Measurements from ENCODE around the gene OTOS. TPM values are rescaled to one million over a fixed set of nuclear protein-coding genes. Genes with fewer than 3 reads are reported as not detected.

The OTOS gene
- total RNA-seq, 4 donors from 2014 or later, result not detected

GRCh38 chr2:240161087-240161750 is 20.8 kb upstream of the OTOS start:
- ATAC-seq (ENCODE audit: low FRiP score) (no peak), DNase-seq (ENCODE audit: low spot score) (no peak)
- no peak for TF ChIP-seq CTCF (IDR thresholded peaks at IDR 0.05)

- TF ChIP-seq CTCF (IDR thresholded peaks at IDR 0.05), result no peak
- DNase-seq (ENCODE audit: low spot score), result no peak
- no peak for ATAC-seq (ENCODE audit: low FRiP score)
These were observed 20.0 kb upstream of the OTOS start for GRCh38 chr2:240160291-240161086.

- ATAC-seq (ENCODE audit: low FRiP score) (no peak), DNase-seq (ENCODE audit: low spot score) (no peak)
- TF ChIP-seq CTCF (IDR thresholded peaks at IDR 0.05), result no peak
These were observed 18.9 kb upstream of the OTOS start for GRCh38 chr2:240159251-240159839.

- DNase-seq (ENCODE audit: low spot score) (no peak), ATAC-seq (ENCODE audit: low FRiP score) (no peak)
- no peak for TF ChIP-seq CTCF (IDR thresholded peaks at IDR 0.05)
These were observed 16.7 kb upstream of the OTOS start for GRCh38 chr2:240157147-240157470.

GRCh38 chr2:240156435-240157146 is 16.1 kb upstream of the OTOS start:
- no peak for DNase-seq (ENCODE audit: low spot score)
- no peak for ATAC-seq (ENCODE audit: low FRiP score)
- no peak for TF ChIP-seq CTCF (IDR thresholded peaks at IDR 0.05)

GRCh38 chr2:240155745-240156390 is 15.4 kb upstream of the OTOS start:
- no peak for TF ChIP-seq CTCF (IDR thresholded peaks at IDR 0.05)
- ATAC-seq (ENCODE audit: low FRiP score), result no peak
- DNase-seq (ENCODE audit: low spot score), result no peak

All from omental fat pad (tissue), 4 donors.